Activated CD8-positive, alpha-beta memory T cell treated with anti-CD3 and anti-CD28 coated beads, Interleukin-2, amount 50 U/mL, for 1 hour (primary cell): Measurements from ENCODE around the gene SMG9.

Experiments used
- DNase-seq: peaks from one replicate; pipeline ENCODE4 v3.0.0-alpha.2; 2020; ENCODE audit errors: extremely low read depth

SMG9 gene

DNA sequence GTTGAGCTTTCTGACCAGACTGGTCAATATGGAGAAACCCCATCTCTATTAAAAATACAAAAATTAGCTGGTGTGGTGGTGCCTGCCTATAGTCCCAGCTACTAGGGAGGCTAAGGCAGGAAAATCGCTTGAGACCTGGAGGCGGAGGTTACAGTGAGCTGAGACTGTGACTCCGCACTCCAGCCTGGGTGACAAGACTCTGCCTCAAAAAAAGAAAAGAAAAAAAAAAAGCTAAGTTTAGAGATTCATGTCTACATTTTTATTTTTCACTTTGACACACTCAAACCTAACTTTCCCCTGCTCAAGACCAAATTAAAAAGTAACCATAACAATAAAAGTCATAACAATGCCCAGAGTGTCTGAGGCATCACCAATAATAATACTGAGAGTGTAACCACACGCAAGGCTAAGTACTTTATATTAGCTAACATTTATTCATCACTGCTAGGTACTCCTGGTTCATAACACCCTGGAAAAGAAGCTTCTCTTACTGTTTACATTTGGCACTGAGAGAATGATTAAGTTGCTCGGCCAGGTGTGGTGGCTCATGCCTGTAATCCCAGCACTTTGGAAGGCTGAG lies 33.2 kb downstream of the SMG9 start:
- no peak for DNase-seq

DNA sequence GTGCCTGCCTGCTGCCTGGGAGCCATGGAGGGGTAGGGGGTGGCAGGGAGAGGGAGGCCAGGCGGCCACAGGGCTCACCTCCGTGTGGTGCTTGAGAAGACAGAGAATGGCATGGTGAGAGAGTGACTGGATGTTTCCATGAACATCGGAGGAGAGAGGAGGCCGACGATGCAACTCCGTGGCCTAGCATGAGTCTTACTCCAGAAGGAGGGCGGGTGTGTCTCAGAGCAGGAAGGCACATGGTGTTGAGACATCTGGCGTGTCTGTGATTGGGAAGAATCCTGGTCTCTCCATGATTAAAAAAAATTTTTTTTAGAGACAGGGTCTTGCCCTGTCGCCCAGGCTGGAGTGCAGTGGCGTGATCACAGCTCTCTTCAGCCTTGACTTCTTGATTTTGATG lies 33.8 kb downstream of the SMG9 start:
- no peak for DNase-seq

DNA sequence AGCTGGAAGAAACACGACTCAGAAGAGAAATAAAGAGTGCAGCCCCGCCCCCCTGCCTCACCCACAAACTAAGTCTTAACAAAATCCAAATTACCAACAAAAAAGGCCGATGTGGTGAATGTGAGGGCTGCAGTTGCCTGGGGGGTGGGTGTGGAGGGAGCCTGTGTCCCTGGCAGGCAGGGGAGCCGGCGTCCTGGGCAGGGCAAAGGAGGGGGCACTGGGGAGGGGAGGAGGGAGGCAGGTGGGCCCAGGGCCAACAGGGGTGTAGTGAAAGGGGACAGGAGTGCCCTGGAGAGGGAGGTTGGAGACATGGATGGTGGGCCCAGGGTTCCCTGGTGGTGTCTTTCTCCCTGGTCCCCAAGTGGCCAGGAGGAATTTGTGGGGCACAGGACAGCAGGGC lies 34.8 kb downstream of the SMG9 start:
- DNase-seq: no peak

GRCh38 chr19:43719378-43719868 lies 35.3 kb downstream of the SMG9 start:
- DNase-seq: no peak

GRCh38 chr19:43718627-43719377 lies 36.0 kb downstream of the SMG9 start:
- DNase-seq: no peak

- no peak for DNase-seq
These were observed 39.0 kb downstream of the SMG9 start, which contains the start of gene IRGC for GRCh38 chr19:43715776-43716175. TSS of gene IRGC (plus strand) at chr19:43716076. CDS start at chr19:43718559, 2,483 bp downstream.

- no peak for DNase-seq
These were observed 41.6 kb downstream of the SMG9 start for GRCh38 chr19:43713208-43713607.

DNA sequence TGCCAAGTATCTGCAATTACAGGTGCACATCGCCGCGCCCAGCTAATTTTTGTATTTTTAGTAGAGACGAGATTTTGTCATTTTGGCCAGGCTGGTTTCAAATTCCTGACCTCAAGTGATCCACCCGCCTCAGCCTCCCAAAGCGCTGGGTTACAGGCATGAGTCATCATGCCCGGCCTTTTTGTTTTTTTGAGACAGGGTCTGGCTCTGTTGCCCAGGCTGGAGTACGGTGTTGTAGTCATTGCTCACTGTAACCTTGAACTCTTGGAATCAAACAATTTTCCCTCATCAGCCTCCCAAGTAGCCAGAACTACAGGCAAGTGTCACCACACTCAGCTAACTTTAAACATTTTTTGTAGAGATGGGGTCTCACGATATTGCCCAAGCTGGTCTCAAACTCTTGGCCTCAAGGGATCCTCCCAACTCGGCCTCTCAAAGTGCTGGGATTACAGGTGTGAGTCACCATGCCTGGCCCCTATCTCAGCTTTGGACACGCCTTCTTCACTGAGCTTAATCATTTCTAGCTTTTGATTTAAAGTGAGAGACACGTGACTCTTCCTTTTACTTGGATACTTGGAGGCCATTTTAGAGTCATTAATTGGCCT lies 42.9 kb downstream of the SMG9 start:
- DNase-seq: no peak

- no peak for DNase-seq
These were observed 46.0 kb downstream of the SMG9 start for GRCh38 chr19:43708716-43709115.

- DNase-seq: no peak
These were observed 47.5 kb downstream of the SMG9 start for GRCh38 chr19:43707158-43707712.

GRCh38 chr19:43705729-43706128 lies 49.0 kb downstream of the SMG9 start:
- DNase-seq: no peak

GRCh38 chr19:43704002-43704705 lies 50.6 kb downstream of the SMG9 start:
- DNase-seq: no peak

GRCh38 chr19:43700395-43701000 lies 54.3 kb downstream of the SMG9 start:
- no peak for DNase-seq

DNA sequence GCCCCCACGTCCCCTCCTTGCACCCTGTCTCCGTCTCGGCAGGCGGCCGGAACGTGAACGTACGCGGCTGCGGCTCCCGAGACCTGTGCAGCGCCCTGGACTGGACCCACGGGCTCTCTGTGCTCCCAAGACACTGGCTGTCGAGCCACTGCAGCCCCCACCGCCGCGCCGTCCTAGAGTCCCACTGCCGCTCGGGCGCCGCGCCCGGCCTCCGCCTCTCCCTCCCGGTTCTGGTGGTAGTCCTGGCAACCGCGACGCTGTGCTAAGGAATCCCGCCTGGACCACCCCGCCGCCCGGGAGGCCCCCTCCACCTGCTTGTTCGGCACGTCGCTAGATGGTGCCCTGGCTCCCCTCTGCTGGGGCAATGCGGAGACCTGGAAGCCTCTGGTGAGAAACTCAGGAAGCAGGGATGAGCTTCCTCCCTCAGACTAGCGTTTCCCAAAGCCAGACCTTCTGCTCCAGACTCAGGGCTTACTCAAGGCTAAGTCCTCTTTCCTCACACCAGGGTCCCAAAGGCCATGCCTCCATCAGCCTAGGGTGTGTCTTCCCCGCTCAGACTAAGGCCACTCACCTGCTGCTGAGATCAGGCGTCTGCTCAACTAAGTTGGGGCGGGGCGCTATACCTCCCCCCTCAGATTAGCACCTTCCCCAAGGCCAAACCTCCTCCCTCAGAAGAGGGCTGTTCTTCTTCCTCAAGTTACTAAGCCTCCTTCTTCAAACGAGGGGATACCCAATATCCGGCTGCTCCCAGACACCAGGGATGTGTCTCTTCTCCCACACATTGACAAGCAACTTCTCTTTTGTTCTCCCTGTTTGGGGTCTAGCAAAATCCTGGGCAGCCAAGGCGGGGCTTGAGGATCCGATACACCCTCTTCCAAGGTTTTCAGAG lies 55.0 kb downstream of the SMG9 start:
- no peak for DNase-seq

- DNase-seq: no peak
These were observed 57.5 kb downstream of the SMG9 start for GRCh38 chr19:43697295-43697694.

GRCh38 chr19:43695985-43696704 lies 58.6 kb downstream of the SMG9 start:
- no peak for DNase-seq

DNA sequence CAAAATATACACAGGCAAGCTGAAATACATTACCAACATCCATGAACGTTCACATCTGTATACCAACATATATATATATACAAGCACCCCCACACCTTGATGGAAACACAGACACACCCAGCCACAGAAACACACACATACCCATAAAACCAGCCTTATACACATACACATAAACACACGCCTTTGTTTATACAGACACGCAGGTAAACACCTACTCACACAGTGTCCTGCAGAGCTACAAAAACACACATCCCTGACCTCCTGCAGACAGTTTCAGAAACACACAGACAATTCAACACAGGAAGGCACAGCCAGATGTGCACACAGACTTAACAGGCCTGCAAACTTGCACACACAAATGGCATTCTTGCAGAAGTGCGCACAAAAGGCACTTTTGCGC lies 60.2 kb downstream of the SMG9 start:
- DNase-seq: no peak

GRCh38 chr19:43692877-43693276 lies 61.9 kb downstream of the SMG9 start:
- no peak for DNase-seq

DNA sequence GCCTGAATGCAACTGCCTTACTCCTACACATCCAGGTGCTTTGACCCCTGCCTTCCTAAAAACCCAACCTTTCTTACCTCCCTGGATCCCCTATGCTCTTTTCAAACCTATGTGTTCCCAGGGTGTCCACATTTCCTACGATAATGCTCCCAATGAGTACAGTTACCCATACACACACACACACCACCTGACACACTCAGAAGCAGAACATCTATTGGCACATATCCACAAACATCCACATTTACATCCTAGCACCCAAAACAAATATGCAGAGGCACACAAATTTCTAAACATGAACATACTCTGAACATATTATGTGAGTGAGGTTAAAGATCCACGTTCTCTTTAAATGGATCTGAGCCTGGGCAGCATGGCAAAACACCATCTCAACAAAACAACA lies 62.4 kb downstream of the SMG9 start:
- DNase-seq: no peak

DNA sequence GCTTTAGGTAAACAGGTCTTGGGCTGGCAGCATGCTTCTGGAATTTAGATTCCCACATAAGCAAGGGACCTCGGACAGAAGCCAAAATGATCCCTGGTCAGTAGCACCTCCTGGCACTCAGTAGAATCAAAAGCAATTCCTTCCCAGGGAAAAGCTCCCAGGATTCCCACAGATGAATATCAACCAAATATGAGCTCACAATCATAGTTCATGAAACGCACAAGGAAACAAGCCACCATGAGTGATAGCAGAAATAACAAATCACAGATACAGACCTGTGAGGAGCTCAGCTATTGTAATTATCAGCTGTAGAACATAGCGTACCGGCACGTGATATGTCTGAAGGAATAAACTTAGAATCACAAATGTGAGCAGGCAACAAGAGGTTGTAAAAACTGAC lies 63.0 kb downstream of the SMG9 start:
- no peak for DNase-seq
